Measurements from ENCODE around the gene RRBP1. TPM values are rescaled to one million over a fixed set of nuclear protein-coding genes. Genes with fewer than 3 reads are reported as not detected.

RRBP1 gene
- total and polyA plus RNA-seq, 2 of the 4 experiments (the other 2 are of a cell fraction): 90.2 to 136 TPM

- no peak overlapping the region for H2BK5ac ChIP-seq (ENCODE audit: low read depth, low read length, poor library complexity, severe bottlenecking)
- intact Hi-C loops (cut with micrococcal nuclease): loop anchor here (5.0 to 10.0 kb wide), 2 partner anchors 107 to 809 kb away; no protein-coding TSS in a partner anchor
Observed at GRCh38 chr20:17611540-17612286, 70.3 kb downstream of the RRBP1 start.

More at GRCh38 chr20:17611540-17612286, 70.3 kb downstream of the RRBP1 start:
- peak overlapping the region in 1 of 2 experiments; percentile 19; a peak in 2 of 4 replicates for H4K8ac ChIP-seq (ENCODE audit: low read depth in 2 of 2, low read length in 2 of 2)
- DNase-seq: no peak
- H3K27ac ChIP-seq (ENCODE audit: insufficient read depth, low read length): peak overlapping the region; percentile 21
- H2AK5ac ChIP-seq (ENCODE audit: low read depth, low read length): no peak overlapping the region
- ATAC-seq (ENCODE audit: low read depth): peak; percentile 8
- CTCF ChIA-PET: interaction anchor here (0.5 kb wide), 1 partner anchor 107 kb away, joined by 3 read pairs; no protein-coding TSS in a partner anchor
- WGBS, 2 experiments (ENCODE audit: extremely low coverage in 2 of 2, insufficient read length in 1 of 2): 86% methylated on average over 9 of the region's 26 CpGs; no CpG with 5 or more reads in 1 of the 2 experiments
- no peak overlapping the region for H3K4ac ChIP-seq (ENCODE audit: low read depth, low read length)
- H3K9me1 ChIP-seq (ENCODE audit: insufficient read depth, low read length): no peaks in the 10 kb centered on the region
- no peak overlapping the region for H2AK9ac ChIP-seq (replicated peaks; ENCODE audit: low read depth, low read length, poor library complexity)
- H3K18ac ChIP-seq (ENCODE audit: low read depth, low read length): no peak overlapping the region
- peaks cover 85% of the 10 kb centered on the region for H4K20me1 ChIP-seq (ENCODE audit: insufficient read depth, low read length)
- no TSS peak for BruUV-seq (replicated peaks)
- no peak overlapping the region for H4K91ac ChIP-seq (ENCODE audit: insufficient read depth, low read depth, low read length)
- no peak overlapping the region for H2BK120ac ChIP-seq (ENCODE audit: low read depth, low read length)
- no peak overlapping the region for H3K9ac ChIP-seq (ENCODE audit: low read depth, low read length)
- POLR2A ChIA-PET (ENCODE audit: unreplicated experiment): no interaction called here
- in situ Hi-C loops (cut with MboI; ENCODE audit: low sequenced_read_pairs) (loop anchor here (5.0 kb wide), 1 partner anchor 74 kb away; no protein-coding TSS in a partner anchor), dilution Hi-C loops (cut with HindIII; ENCODE audit: low sequenced_read_pairs, unreplicated experiment) (no loop called here)
- no peaks in the 10 kb centered on the region for H3K9me3 ChIP-seq (ENCODE audit: control insufficient read depth, insufficient read depth, low read length)
- H3K79me1 ChIP-seq (ENCODE audit: low read depth in 1 of 2, low read length in 2 of 2): peaks cover 8 to 60% of the 10 kb centered on the region in 2 experiments; a peak in 3 of 4 replicates
- H3K4me1 ChIP-seq (ENCODE audit: control insufficient read depth, insufficient read depth, low read length): no peaks in the 10 kb centered on the region; the same call in 1 of the 2 replicates
- no peak overlapping the region for H2BK15ac ChIP-seq (ENCODE audit: low read depth, low read length)
- H3K36me3 ChIP-seq (ENCODE audit: control insufficient read depth, insufficient read depth, low read length): peaks cover 53% of the 10 kb centered on the region
- H4K5ac ChIP-seq (ENCODE audit: low read depth, low read length): no peak overlapping the region
- H2BK20ac ChIP-seq (ENCODE audit: low read depth, low read length): no peak overlapping the region
- H3K27me3 ChIP-seq (ENCODE audit: control insufficient read depth, insufficient read depth, low read length): no peaks in the 10 kb centered on the region
- TF ChIP-seq BHLHE40 (IDR thresholded peaks at IDR 0.05; ENCODE audit: low read depth, low read length): no peak
- TF ChIP-seq CEBPB (IDR thresholded peaks at IDR 0.05; ENCODE audit: low read depth, low read length): no peak
- TF ChIP-seq USF2 (IDR thresholded peaks at IDR 0.05; ENCODE audit: low read depth, low read length): no peak
- TF ChIP-seq RAD21 (IDR thresholded peaks at IDR 0.05; ENCODE audit: low read length): peak; percentile 27
- no peak for TF ChIP-seq RCOR1 (IDR thresholded peaks at IDR 0.05; ENCODE audit: insufficient replicate concordance, low read length)
- no peak for TF ChIP-seq NFE2L2 (IDR thresholded peaks at IDR 0.05; ENCODE audit: low read depth, low read length)
- TF ChIP-seq MAFK (IDR thresholded peaks at IDR 0.05; ENCODE audit: low read depth, low read length): no peak
- no peak; the same call in 1 of the 2 replicates for TF ChIP-seq MAZ (IDR thresholded peaks at IDR 0.05; ENCODE audit: borderline replicate concordance, low read depth, low read length)
- no peak for TF ChIP-seq POLR2A (IDR thresholded peaks at IDR 0.05; ENCODE audit: low read depth, low read length)
- no peak for TF ChIP-seq ELK1 (IDR thresholded peaks at IDR 0.05; ENCODE audit: borderline replicate concordance, low read depth, low read length)
- peak; percentile 45 for TF ChIP-seq CTCF (conservative IDR thresholded peaks at IDR 0.05; ENCODE audit: low read depth, low read length)
- no peak overlapping the region for H3K56ac ChIP-seq (ENCODE audit: extremely low read depth, insufficient read depth, low read length)
- H3K4me3 ChIP-seq (ENCODE audit: insufficient read depth, low read depth, low read length): no peak overlapping the region
- H3K23ac ChIP-seq (ENCODE audit: low read depth, low read length): no peak overlapping the region
- H3K4me2 ChIP-seq (ENCODE audit: low read depth, low read length): no peak overlapping the region
- H3K14ac ChIP-seq (replicated peaks; ENCODE audit: low read depth, low read length): no peak overlapping the region
- no peak overlapping the region for H2AFZ ChIP-seq (replicated peaks; ENCODE audit: low read length, poor library complexity)
